Cerebellar cortex (tissue), 1 donor: ENCODE results near the gene NLRP6.
"Not testable (repeated sequence)": the region's sequence is repeated elsewhere in the genome, so short reads cannot be mapped to it uniquely, and the experiment has no call there.

ENCODE experiments used
- DNase-seq: peaks from one replicate; pipeline ENCODE4 v3.0.0-alpha.2; 2015; ENCODE audit warnings: low spot score

Gene NLRP6

DNA sequence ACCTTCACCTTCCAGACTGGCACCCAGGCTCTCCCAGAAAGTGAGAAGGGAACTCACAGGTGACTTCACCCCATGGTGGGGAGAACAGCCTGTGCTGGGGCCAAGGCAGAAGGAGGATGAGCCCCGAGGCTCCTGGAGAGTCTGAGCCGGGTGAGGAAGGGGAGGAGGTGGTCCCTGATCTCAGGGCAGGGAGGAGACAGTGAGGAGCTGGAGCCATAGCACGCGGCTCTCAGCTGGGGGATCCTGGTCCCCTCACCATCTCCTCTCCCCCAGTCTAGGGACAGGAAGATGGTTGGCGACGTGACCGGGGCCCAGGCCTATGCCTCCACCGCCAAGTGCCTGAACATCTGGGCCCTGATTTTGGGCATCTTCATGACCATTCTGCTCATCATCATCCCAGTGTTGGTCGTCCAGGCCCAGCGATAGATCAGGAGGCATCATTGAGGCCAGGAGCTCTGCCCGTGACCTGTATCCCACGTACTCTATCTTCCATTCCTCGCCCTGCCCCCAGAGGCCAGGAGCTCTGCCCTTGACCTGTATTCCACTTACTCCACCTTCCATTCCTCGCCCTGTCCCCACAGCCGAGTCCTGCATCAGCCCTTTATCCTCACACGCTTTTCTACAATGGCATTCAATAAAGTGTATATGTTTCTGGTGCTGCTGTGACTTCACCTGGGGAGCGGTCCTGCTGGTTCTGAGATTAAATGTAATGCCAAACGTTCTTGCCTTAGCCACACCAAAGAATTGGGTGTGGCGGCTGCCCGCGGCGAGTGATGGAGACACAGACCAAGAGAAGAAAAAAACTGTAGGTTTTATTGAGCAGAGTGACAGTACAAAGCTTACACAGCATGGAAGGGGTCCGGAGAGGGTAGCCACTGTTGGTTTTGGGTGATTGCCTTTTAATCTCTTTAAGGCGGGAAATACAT, 30.8 kb downstream of the NLRP6 start:
- not testable (repeated sequence) for DNase-seq

DNA sequence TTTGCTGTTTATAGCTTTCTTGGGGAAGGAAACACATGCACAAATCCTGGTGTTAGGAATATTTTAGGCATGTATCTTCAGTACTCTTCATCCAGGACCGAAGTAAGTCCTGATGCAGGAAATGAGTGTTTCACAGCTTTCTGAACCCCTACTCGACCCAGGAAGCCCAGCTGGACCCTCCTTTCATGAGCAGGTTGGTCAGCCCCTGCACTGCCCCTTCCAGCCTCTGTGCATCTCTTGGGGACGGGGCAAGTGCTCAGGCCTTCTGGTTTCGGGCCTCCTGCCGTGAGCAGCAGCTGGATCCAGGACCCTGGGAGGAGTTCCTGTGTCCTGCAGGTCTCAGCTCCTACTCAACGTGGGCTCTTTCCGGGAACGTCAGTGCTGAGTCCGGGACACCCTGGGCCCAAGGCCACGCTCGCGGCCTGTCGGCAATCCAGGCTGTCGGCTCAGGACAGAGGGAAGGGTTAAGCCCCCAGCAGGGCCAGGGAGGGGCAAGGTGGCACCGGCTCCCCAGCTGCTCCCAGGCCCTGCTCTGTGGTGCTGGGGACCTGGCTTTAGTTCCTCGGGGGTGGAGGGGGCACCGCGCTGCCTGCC, 31.9 kb downstream of the NLRP6 start:
- DNase-seq: not testable (repeated sequence)

DNA sequence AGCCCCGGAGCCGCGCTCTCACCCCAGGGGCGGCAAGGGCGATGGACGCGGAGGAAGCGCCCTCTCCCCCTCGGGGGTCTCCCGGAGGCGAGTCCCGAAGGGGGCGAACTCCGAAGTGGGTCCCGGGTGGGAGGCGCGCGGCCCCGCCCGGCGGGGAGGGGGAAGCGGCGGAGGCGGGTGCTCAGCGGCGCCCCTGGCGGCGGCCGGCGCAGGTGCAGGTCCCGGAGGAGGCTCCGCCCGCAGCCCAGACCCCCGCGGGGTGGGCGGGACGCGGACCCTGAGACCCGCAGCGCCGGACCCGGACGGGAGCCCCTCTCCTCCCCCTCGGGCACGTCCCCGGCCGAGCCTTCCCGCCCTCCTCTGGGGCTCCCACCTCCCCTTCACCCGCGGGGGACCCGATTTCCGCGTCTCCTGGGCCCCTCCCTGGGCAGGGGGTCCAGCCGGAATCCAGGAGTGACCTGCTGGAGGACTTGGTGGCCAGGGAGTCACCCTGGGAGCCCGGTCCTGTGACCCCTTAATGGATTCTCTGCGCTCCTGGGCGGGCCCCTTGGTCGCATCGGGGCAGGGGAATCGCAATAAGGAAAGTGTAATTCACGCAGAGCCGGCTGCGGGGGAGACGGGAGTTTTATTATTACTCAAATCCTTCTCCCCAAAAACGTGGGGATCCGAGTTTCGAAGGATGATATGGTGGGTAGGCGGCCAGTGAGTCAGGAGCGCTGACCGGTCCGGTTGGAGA, 33.0 kb downstream of the NLRP6 start:
- DNase-seq: not testable (repeated sequence)

DNA sequence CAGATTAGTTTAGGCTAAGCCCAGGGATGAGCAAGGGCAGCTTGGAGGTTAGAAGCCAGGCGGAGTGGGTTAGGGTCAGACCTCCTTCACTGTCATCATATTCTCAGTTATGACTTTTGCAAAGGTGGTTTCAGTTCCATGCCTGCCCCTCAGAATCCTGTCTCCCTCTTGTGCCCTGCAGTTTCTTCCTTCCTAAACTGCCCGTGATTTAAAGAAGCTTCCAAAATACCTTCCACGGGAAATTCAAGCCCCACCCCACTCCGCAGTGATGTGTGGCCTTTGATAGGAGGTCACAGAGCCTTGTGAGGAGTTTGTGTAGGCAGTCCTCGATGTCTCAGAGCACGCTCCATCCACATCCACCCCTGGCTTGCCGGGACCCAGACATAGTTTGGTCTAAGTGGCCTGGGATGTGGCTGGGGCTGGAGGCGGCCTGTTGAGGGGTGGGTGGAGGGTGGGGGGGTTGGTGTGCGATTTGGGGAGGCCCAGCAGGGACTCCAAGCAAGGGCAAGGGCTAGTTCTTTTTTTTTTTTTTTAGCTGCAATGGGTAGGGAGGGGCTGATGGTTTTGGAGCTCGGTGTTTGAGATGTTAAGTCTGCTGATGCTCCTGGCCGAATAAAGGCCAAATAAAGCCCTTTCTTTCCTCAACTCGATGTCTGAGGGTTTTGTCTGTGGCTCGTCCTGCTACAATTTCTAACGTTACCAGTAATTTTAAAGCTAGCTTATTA, 34.0 kb downstream of the NLRP6 start:
- no peak for DNase-seq

DNA sequence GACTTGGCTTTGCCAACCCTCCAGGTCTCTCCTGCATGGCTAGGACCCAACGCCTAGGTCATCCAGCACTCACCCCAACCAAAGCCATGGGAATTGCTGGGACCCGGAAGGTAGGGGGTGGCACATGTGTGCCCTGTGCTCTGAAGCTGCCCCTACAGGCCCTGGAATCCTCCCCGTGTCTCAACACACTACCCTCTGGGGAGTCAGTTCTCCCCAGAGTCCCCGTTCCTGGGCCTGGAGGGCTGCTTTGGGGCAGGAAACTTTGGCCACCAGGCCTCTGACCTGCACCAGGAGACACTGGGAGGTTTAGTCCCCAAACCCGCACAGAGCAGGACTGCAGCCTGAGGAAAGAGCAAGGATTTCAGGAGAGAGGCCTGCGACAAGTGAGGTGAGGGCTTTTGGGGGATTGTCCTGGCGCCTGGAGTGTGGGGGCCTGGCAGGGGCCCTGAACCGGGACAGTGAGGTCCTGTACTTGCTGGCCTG, 35.1 kb downstream of the NLRP6 start:
- DNase-seq: peak; percentile 36

DNA sequence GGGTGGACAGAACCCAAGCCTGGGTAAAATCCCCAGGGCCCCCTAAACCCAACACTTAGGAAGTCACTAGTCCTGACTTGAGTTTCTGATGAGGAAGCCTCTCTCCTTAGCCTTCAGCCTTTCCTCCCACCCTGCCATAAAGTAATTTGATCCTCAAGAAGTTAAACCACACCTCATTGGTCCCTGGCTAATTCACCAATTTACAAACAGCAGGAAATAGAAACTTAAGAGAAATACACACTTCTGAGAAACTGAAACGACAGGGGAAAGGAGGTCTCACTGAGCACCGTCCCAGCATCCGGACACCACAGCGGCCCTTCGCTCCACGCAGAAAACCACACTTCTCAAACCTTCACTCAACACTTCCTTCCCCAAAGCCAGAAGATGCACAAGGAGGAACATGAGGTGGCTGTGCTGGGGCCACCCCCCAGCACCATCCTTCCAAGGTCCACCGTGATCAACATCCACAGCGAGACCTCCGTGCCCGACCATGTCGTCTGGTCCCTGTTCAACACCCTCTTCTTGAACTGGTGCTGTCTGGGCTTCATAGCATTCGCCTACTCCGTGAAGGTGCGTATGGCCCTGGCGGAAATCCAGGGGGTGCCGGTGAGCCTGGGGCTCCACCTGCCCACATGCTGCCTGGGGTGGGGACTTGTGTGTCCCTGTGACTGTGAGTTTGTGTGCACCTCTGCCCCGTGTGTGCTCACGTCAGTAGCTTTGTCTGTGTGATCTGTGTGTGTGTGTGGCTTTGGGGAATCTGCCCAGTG, 35.8 kb downstream of the NLRP6 start, which contains the start of gene IFITM1:
Gene IFITM1 (plus strand): TSS at position 254 of the 767 bp plus-strand sequence. CDS start 131 bp downstream, at position 385.
- peak; percentile 82 for DNase-seq

DNA sequence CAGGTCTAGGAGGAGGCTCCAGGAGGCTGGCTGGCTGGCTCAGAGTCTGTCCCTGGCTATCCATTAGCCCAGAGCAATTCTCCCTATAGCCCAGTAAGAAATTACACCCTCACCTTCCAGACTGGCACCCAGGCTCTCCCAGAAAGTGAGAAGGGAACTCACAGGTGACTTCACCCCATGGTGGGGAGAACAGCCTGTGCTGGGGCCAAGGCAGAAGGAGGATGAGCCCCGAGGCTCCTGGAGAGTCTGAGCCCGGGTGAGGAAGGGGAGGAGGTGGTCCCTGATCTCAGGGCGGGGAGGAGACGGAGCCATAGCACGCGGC, 36.3 kb downstream of the NLRP6 start:
- DNase-seq: not testable (repeated sequence)

DNA sequence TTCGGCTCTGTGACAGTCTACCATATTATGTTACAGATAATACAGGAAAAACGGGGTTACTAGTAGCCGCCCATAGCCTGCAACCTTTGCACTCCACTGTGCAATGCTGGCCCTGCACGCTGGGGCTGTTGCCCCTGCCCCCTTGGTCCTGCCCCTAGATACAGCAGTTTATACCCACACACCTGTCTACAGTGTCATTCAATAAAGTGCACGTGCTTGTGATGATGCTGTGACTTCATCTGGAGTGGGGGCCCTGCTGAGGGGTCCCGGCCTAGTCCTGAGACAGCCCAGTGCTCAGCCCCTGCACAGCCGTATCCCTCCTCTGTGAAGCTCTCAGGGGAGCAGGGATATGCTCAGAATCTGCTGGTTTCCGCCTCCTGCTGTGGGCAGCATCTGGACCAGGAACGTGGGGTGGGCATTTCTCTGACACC, 36.9 kb downstream of the NLRP6 start:
- DNase-seq: no peak

DNA sequence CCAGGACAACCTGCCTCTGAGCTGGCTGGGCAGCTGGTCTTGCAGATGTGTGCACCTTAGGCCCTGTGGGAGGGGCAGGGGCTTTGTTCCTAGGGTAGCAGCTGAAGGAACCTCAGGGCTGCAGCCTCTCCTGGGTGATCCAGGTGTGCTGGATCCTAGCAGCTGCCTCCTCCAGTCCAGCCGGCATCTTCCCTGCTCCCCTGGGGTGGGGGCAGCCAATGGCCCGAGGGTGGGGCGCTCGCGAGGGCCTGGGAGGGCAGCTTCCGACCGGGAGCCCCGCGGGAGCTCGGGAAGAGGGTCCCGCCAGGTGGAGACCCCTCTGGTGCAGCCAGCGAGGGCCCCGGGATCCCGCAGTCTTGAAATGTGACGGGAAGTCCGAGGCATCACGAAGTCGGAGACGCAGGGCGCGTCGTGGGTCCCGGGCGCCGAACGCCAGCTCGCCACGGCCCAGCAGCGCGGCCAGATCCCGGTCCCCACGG, 37.3 kb downstream of the NLRP6 start:
- DNase-seq: no peak

DNA sequence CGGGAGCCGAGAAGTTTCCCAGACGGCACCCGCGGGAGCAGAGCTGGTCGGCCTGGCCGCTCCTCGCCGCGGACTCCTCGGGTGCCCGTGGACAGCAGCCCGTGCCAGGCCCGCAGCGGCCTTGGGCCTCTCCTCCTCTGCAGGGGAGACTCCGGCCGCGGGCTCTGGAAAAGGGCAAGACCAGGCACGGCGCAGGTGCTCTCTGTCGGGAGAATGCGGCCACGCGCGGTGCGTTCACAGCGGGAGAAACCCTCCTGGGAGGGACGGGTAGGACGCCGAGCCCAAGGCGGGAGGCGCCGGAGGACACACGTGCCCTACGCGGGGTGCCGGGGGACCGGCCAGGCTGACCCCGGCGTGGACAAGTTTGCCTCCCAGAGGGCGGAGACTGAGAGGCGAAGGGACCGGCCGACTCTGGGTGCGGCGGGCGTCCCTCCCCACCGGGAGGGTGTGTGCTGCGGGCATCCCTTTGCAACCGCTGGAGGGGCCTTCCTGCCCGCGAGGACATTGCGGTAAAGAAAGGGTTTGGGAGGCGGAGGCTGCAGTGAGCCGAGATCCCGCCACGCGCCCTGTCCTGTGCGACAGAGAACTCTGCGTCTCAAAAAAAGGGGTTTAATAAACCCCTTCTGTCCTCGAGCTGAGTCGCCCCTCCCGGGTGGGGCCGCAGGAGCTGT, 38.0 kb downstream of the NLRP6 start:
- DNase-seq: no peak

DNA sequence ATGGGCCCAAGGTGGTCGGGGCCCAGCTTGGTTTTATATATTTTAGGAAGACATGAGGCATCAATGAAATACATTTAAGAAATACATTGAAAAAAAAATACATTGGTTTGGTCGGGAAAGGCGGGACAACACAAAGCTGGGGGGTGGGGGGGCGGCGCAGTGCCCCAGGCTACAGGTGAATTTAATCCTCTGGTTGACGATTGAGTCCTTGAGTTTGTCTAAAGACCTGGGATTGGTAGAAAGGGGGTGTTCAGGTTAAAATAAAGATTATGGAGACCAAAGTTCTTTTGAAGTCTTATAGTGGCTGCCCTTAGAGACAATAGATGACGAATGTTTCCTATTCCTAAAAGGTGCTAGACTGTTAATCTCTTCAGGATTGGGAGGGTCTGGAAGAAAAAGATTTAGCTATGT, 38.7 kb downstream of the NLRP6 start:
- DNase-seq: no peak

DNA sequence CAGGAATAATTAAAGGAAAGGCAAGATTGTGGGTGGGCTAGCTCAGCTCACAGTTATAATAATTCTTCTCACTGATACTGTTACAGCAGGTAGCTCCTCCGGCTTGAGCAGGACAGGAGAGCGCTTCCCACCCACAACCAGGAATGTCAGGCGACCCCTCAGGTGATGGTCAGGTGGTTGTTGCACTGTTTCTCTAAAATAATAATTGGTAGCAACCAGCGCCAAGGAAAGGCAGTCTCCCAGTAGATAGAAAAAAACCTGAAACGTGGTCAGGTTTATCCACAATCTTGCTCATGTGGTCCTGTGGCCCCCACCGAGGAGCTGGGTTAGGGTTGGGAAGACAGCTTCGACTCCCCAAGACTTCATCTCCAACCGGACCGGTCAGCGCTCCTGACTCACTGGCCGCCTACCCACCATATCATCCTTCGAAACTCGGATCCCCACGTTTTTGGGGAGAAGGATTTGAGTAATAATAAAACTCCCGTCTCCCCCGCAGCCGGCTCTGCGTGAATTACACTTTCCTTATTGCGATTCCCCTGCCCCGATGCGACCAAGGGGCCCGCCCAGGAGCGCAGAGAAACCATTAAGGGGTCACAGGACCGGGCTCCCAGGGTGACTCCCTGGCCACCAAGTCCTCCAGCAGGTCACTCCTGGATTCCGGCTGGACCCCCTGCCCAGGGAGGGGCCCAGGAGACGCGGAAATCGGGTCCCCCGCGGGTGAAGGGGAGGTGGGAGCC, 39.6 kb downstream of the NLRP6 start:
- DNase-seq: not testable (repeated sequence)

DNA sequence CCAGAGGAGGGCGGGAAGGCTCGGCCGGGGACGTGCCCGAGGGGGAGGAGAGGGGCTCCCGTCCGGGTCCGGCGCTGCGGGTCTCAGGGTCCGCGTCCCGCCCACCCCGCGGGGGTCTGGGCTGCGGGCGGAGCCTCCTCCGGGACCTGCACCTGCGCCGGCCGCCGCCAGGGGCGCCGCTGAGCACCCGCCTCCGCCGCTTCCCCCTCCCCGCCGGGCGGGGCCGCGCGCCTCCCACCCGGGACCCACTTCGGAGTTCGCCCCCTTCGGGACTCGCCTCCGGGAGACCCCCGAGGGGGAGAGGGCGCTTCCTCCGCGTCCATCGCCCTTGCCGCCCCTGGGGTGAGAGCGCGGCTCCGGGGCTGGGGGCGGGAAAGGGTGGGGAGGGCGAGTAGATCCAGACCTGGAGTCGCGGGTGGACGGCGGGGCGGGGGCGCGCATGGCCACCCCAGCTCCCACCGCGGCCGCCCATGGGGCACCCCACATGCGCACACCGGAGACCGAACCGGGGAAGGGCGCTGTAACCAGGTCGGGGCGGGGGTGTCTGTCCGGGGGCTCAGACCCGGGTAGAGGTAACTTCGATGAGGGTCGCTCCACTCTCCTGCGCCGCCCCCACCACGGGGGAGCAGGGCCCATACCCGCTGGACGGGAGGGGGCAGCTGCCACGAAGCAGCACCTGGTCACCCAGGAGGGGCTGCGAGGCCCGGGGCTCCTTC, 40.4 kb downstream of the NLRP6 start:
- not testable (repeated sequence) for DNase-seq

DNA sequence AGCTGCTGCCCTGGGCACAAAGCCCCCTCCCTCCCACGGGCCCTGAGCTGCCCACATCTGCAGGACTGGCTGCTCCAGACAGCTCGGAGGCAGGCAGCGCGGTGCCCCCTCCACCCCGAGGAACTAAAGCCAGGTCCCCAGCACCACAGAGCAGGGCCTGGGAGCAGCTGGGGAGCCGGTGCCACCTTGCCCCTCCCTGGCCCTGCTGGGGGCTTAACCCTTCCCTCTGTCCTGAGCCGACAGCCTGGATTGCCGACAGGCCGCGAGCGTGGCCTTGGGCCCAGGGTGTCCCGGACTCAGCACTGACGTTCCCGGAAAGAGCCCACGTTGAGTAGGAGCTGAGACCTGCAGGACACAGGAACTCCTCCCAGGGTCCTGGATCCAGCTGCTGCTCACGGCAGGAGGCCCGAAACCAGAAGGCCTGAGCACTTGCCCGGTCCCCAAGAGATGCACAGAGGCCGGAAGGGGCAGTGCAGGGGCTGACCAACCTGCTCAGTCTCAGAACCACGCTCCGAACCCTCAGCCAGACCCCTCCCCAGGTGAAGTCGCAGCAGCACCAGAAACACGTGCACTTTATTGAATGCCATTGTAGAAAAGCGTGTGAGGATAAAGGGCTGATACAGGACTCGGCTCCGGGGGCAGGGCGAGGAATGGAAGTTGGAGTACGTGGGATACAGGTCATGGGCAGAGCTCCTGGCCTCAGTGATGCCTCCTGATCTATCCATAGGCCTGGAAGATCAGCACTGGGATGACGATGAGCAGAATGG, 41.1 kb downstream of the NLRP6 start:
- DNase-seq: not testable (repeated sequence)

DNA sequence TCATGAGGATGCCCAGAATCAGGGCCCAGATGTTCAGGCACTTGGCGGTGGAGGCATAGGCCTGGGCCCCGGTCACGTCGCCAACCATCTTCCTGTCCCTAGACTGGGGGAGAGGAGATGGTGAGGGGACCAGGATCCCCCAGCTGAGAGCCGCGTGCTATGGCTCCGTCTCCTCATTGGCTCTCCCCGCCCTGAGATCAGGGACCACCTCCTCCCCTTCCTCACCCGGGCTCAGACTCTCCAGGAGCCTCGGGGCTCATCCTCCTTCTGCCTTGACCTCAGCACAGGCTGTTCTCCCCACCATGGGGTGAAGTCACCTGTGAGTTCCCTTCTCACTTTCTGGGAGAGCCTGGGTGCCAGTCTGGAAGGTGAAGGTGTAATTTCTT, 41.7 kb downstream of the NLRP6 start:
- not testable (repeated sequence) for DNase-seq

DNA sequence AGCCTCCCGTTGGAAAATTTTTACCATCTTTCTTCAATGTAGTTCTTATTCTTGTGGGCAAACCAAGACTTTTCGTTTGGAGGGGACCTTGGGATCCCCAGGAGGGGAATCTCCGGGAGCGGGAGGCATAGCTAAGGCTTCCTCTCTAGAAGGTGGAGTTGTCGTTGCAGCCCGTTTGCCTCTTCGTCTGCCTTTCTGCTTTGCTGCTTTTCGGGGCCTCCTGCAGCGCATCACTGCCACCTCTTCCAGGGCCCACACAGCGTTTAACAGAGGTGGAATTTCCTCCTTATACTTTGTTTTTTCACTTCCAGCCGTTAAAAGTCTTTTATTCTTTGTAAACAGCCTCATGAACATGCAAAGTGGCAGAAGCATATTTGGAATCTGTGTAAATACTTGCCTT, 45.9 kb downstream of the NLRP6 start:
- DNase-seq: no peak

DNA sequence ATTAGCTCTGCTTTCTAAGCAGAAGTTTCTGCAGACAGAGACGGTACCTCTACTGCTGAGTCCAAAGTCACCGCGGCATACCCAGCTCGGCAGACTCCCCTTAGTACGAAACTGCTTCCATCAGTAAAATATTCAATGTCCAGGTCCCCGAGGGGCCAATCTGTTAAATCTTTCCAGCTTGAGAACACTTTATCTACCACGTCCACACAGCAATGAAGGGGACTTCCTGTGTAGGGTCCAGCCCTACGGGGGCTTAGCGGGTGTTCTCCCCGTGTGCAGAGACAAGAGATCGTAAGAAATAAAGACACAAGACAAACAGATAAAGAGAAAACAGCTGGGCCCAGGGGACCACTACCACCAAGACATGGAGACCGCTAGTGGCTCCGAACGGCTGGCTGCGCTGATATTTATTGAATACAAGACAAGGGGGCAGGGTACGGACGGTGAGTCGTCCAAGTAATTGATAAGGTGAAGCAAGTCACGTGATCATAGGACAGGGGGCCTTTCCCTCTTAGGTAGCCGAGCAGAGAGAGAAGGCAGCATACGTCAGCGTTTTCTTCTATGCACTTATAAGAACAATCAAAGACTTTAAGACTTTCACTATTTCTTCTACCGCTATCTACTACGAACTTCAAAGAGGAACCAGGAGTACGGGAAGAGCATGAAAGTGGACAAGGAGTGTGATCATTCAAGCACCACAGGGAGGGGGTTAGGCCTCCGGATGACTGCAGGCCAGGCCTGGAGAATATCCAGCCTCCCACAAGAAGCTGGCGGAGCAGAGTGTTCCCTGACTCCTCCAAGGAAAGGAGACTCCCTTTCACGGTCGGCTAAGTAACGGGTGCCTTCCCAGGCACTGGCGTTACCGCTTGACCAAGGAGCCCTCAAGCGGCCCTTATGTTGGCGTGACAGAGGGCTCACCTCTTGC, 46.6 kb downstream of the NLRP6 start:
- not testable (repeated sequence) for DNase-seq
